Activated T-helper 1 cell treated with anti-CD3 and anti-CD28 coated beads, Interleukin-12 subunit alpha, Interleukin-12 subunit beta, Interleukin-2, Interleukin-4 antibody, amounts not matched to agents 30 ng/mL and 10 ng/mL and 1 ng/mL, durations not matched to agents 14 hours and 24 hours and 36 hours (primary cell): ENCODE results near the gene TMA7B. TPM values are rescaled to one million over a fixed set of nuclear protein-coding genes. Genes with fewer than 3 reads are reported as not detected.

ENCODE experiments used
- DNase-seq: peaks from one replicate; pipeline ENCODE4 v3.0.0; 2021; ENCODE audit warnings: low spot score
- H3K27ac Mint-ChIP-seq: one replicate; pipeline ENCODE4 v1.8.0; 2021; ENCODE audit warnings: mild to moderate bottlenecking, mixed read lengths
- H3K27me3 Mint-ChIP-seq: one replicate; pipeline ENCODE4 v1.8.0; 2022; ENCODE audit warnings: mild to moderate bottlenecking, moderate library complexity, mixed read lengths; ENCODE audit not compliant: insufficient read depth
- H3K36me3 Mint-ChIP-seq: one replicate; pipeline ENCODE4 v1.8.0; 2021; ENCODE audit warnings: low read depth, mixed read lengths
- H3K4me1 Mint-ChIP-seq: one replicate; pipeline ENCODE4 v1.8.0; 2021; ENCODE audit warnings: low read depth, mixed read lengths
- H3K4me3 Mint-ChIP-seq: one replicate; pipeline ENCODE4 v1.8.0; 2021; ENCODE audit warnings: mild to moderate bottlenecking, moderate library complexity, mixed read lengths
- H3K9me3 Mint-ChIP-seq: one replicate; pipeline ENCODE4 v1.8.0; 2021; ENCODE audit warnings: mixed read lengths
- intact Hi-C: fragments of 100-400 bp; cut with micrococcal nuclease; formaldehyde crosslinking; loops from one replicate; pipeline ENCODE4 v1.15.1; 2024
- total RNA-seq: library from RNA; stranded (reverse); gene quantifications from 2 replicates; pipeline ENCODE4 v1.2.3, GENCODE V29; 2022

The TMA7B gene
- total RNA-seq: 1.3 and 1.7 TPM in 2 replicates

DNA sequence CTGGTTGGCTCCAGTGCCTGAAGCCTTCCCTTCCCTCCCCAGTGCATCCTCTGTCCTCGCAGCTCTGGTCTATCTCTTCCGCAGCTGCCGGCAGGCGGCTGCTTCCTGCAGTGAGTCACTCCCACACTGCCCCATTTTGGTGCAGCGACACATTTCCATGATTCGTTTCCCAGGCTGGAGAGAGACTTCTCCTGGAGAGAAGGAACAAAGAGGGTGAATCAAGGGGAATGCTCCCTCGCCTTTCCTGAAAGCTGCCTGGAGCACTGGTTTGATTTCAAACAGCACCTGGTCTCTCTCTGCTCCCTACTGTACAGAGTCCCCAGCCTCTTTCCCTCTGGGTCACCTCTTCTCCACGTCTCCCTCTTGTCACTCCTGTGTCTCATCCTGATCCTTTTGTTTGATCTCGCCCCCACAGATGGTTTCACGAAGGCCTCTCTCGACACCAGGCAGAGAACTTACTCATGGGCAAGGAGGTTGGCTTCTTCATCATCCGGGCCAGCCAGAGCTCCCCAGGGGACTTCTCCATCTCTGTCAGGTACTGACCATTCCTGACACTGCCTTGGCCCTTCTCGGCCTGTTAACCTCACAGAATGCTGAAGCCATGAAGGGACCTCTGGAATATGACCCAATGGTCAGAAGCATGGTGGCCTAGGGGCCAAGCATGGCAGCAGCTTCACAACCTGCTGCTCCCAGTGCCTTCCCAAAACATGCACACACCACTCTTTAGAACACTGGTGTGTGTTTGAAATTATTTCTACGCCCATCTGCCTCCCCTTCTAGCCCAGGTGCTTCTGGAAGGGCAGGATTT is at the start of gene TMA7B:
TSS of gene TMA7B (plus strand) at position 758 of the 808 bp plus-strand sequence. CDS start 3,978 bp downstream, outside the sequence.
- intact Hi-C loops: loop anchor here (1.0 to 5.0 kb wide), 3 partner anchors 9 to 33 kb away; no protein-coding TSS in a partner anchor
- Mint-ChIP-seq H3K27ac (peak within 1 kb of the TSS; percentile 92), H3K36me3 (peaks cover 70% of the 10 kb centered on the region), H3K4me3 (peak within 1 kb of the TSS; percentile 73), H3K27me3 (no peaks in the 10 kb centered on the region), H3K9me3 (no peaks in the 10 kb centered on the region), H3K4me1 (peaks cover 66% of the 10 kb centered on the region)
- DNase-seq: peak; percentile 19

DNA sequence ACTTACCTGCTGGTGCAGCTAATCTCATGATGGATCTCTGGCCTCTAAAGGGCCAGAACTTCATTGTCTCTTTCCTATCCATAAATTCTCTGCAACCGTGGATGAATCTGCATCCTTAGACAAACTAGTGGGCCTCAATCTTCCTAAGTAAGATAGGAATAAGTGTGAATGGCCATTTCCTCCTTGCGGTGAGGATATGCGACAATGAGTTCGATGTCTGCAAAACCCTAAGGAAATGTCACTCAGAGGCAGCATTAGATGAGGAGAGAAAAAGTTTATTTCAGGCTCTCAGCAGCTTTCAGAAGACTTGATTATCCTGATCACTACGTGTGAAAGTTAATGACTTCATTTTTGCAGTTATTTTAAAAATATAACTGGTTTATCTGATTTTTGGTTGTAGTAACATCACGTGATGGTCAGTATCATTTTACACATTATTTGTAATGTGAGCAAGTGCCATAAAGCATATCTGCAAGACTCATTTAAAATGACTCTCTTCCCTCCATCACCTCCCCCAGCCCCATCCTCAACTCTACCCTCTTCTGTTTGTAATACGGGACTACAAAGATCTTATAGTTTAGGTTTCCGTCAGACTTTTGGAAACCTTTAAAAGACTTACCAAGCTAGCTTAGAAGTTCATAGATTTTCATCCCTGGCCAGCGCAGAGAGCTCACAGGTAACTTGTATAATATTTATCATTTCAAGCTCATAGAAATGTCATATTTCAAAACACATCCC is 49.2 kb upstream of the TMA7B start:
- Mint-ChIP-seq H3K9me3 (no peaks in the 10 kb centered on the region), H3K36me3 (peaks cover 32% of the 10 kb centered on the region), H3K4me1 (peaks cover 94% of the 10 kb centered on the region), H3K4me3 (peak overlapping the region; percentile 74), H3K27ac (peak overlapping the region; percentile 90), H3K27me3 (no peaks in the 10 kb centered on the region)
- no peak for DNase-seq
- intact Hi-C loops: loop anchor here (1.0 to 2.0 kb wide), 4 partner anchors 9 to 71 kb away; partner anchors contain the start of gene GRAP2

DNA sequence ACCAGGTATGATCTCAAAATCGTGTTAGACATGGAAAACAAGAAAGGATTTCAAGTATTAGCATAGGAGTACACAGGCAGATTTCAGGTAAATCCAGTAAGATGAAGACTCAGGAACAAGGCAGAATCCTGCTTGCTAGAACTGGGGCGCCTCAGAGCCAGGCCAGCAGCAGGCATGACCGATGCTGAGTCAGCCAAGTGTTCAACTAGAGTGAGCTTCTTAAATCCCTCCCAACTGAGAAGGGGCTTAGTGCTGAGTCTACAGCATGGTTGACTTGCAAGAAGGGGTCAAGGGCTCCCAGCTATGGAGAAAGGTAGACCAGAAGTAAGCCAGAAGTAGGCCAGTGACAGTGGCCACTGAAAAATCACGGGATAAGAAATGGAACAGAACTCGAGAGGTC is 46.9 kb upstream of the TMA7B start:
- Mint-ChIP-seq H3K9me3 (no peaks in the 10 kb centered on the region), H3K27me3 (no peaks in the 10 kb centered on the region), H3K4me1 (peaks cover 94% of the 10 kb centered on the region), H3K4me3 (no peak overlapping the region), H3K27ac (peak overlapping the region; percentile 42), H3K36me3 (peaks cover 34% of the 10 kb centered on the region)
- DNase-seq: no peak
- intact Hi-C loops: no loop called here

DNA sequence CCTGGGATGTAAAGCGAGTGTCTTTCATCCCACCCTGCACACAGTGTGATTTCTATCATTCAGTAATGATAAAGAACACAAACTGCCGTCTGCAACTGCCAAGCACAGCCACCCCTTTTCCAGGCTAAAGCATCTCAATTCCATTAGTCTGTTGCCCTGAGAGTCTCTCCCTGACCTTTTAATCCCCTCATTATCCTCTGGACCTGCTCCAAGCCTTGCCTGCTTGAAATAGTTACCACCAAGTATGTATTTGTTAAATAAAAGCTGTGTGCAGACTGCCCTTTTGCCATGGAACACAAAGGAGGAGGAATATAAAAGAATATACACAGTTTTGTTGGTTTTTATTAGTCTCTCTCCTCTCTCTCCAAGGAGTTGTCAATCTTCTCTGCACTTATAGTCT is 46.3 kb upstream of the TMA7B start:
- intact Hi-C loops: no loop called here
- DNase-seq: no peak
- Mint-ChIP-seq H3K4me1 (peaks cover 92% of the 10 kb centered on the region), H3K27ac (peak overlapping the region; percentile 36), H3K27me3 (no peaks in the 10 kb centered on the region), H3K4me3 (peak overlapping the region; percentile 16), H3K36me3 (peaks cover 31% of the 10 kb centered on the region), H3K9me3 (no peaks in the 10 kb centered on the region)

DNA sequence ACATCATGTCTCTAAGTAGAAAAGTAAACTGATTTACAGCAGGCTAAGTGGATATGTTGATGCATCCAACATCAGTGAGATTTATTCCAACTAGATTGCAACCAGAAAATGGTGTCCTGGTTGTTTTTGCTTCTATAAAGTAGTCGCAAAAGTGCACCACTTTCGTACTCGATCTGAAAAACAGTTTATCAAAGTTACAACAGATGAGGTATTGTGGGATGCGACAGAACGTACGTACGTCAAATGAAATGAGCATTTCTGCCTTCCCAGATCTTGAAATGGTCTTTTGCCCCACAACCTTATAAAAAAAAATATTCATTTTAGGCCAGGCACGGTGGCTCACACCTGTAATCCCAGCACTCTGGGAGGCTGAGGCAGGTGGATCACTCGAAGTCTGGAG is 45.6 kb upstream of the TMA7B start:
- peaks cover 89% of the 10 kb centered on the region for H3K4me1 Mint-ChIP-seq
- H3K27me3 Mint-ChIP-seq: no peaks in the 10 kb centered on the region
- H3K36me3 Mint-ChIP-seq: peaks cover 29% of the 10 kb centered on the region
- no peak for DNase-seq
- H3K4me3 Mint-ChIP-seq: peak overlapping the region; percentile 5
- intact Hi-C loops: no loop called here
- H3K27ac Mint-ChIP-seq: peak overlapping the region; percentile 36
- H3K9me3 Mint-ChIP-seq: no peaks in the 10 kb centered on the region

DNA sequence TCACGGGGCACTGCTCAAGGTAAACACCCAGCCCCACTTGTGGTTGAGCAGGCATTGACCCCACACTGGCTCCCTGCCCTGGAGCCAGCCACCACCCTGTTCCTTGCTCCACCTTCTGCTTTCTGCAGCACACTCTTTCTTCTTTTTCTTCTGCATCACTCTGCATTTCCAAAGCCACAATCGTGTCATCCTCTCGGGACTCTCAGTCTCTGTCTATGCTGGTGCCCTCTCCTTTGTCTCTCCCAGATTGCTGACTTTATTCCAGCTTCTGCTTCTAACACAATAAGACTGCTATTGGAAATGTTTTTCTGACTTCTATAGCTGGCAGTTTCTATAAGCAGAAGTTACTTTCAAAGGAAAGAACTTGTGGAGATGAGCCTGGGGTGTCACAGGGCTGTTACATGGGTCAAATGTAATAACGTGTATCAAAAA is 44.9 kb upstream of the TMA7B start:
- Mint-ChIP-seq H3K27me3 (no peaks in the 10 kb centered on the region), H3K36me3 (peaks cover 25% of the 10 kb centered on the region), H3K9me3 (no peaks in the 10 kb centered on the region), H3K4me1 (peaks cover 89% of the 10 kb centered on the region), H3K4me3 (peak overlapping the region; percentile 74), H3K27ac (peak overlapping the region; percentile 80)
- intact Hi-C loops: no loop called here
- DNase-seq: no peak

DNA sequence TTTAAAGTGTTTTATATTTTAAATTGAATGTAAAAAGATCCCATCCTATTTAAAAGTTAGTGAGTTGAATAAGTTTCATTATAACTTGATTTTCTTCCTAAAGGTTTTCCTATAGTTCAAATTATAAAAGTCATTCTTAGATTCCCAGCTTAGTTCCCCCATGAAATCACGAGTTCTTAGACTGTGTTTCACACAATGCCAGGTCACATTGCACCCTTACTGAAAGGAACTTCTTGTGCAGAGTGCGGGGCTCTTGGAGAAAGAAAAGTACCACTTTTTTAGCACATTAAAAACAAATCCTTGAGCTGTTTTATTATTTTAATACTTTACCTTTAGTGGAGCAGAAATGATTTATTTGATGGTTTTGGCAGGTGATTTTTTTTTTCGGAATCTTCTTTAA is 43.7 kb upstream of the TMA7B start:
- DNase-seq: no peak
- Mint-ChIP-seq H3K4me3 (no peak overlapping the region), H3K36me3 (peaks cover 25% of the 10 kb centered on the region), H3K4me1 (peaks cover 89% of the 10 kb centered on the region), H3K9me3 (no peaks in the 10 kb centered on the region), H3K27ac (no peak overlapping the region), H3K27me3 (no peaks in the 10 kb centered on the region)
- intact Hi-C loops: no loop called here

DNA sequence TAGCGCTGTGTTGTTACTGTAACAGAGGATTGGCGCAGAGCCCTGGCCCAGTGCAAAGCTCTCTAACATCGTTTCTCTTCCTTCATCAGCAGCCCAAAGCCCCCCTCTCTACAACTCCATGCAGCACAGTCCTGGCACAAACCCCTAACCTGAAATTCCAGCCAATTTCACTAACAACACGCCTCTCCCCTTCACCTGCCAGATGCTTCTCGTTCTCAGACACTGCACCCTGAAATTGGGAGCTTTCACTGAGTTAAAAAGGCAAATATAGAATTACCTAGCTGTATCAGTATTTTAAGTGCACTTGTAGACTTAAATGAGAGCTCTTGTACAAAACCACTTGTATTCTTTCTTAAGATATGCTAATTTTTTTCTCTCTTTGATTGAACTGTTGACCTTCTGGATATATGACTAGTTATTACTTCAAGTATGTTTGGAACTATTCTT is 43.0 kb upstream of the TMA7B start:
- peak overlapping the region; percentile 67 for H3K4me3 Mint-ChIP-seq
- H3K27ac Mint-ChIP-seq: peak overlapping the region; percentile 77
- peaks cover 89% of the 10 kb centered on the region for H3K4me1 Mint-ChIP-seq
- DNase-seq: no peak
- H3K27me3 Mint-ChIP-seq: no peaks in the 10 kb centered on the region
- intact Hi-C loops: no loop called here
- peaks cover 24% of the 10 kb centered on the region for H3K36me3 Mint-ChIP-seq
- no peaks in the 10 kb centered on the region for H3K9me3 Mint-ChIP-seq

DNA sequence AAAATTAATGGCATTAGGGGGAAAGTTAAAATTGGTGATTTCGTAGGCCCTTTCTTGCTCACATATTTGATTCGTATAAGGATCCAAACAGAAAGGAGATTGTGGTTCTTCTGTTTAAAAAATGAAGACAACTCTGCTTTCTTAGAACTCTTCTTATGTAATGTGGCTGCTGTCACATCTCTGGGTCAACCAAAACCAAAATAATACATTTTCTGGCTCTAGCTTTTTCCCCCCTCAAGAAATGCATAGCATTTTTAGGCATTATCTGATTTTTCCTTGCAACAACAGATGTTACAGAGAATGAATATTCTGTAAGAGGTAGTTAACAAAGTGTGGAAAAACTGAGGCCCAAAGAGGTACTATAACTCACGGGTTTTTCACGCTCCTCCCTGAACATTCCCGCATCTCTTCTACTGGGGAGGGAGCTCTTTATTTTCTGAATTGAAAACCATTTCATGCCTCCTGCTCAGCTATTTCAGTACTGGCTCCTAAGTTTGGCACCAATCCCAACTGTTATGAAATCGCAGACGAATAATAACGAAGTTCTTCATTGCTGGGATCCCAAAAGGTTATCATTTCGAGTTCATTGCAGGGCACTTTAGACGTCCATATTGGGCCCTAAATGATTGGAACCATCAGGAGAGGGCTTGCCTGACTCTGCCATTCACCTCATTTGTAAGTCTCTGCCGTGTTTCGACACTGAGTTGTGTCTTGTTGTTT is 42.3 kb upstream of the TMA7B start:
- H3K4me3 Mint-ChIP-seq: peak overlapping the region; percentile 67
- intact Hi-C loops: no loop called here
- H3K36me3 Mint-ChIP-seq: peaks cover 23% of the 10 kb centered on the region
- no peaks in the 10 kb centered on the region for H3K27me3 Mint-ChIP-seq
- DNase-seq: no peak
- H3K4me1 Mint-ChIP-seq: peaks cover 88% of the 10 kb centered on the region
- H3K9me3 Mint-ChIP-seq: no peaks in the 10 kb centered on the region
- H3K27ac Mint-ChIP-seq: peak overlapping the region; percentile 77

DNA sequence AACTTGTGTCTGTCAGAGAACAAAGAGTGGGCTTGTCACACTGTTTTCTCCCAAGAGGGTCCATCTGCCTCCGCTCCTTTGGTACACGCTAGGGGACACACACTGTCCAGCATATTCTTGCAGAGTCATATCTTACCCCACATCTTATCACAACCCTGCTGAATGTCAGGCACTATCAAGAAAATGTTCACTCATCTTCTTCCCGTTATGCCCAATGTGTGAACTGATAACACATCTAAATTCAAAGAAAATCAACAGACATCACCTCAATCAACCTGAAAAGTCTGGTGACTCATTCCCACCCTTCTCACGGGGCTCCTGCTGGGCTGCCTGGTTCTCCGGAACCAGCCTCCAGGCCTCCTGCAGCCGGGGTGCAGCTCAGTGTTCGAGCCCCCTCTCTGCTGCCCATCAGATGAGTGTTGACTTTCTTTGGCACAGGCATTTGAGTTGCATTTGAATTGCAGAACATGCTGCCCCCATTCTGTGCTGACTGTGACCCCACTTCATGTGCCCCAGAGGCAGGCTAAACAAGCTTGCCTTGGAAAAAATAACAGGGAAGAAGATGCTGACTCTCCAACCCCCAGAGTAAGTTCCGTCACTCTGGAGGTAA is 40.0 kb upstream of the TMA7B start:
- Mint-ChIP-seq H3K4me3 (peak overlapping the region; percentile 74), H3K4me1 (peaks cover 88% of the 10 kb centered on the region), H3K27ac (peak overlapping the region; percentile 95), H3K9me3 (no peaks in the 10 kb centered on the region), H3K27me3 (no peaks in the 10 kb centered on the region), H3K36me3 (peaks cover 20% of the 10 kb centered on the region)
- intact Hi-C loops: loop anchor here (1.0 to 5.0 kb wide), 3 partner anchors 10 to 257 kb away; partner anchors contain the start of gene TNRC6B
- DNase-seq: peak; percentile 51

DNA sequence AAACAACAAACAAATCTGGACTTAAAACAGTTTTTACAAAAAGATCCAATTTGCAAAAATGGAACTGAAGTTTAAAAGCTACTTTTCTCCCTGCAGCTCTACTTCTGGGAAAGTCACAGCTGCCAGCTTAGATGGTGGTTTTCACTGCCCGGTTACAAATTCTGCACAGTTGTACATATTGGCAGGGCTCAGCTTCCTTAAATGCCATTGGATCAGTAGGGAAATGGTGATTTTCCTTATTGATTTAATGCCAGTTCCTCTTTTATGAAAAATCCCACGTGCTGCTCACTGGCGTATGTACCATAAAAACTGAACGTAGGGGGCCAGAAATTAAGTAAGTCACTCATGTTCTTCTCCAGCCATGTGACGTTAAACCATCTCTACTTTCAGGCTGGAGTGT is 36.5 kb upstream of the TMA7B start:
- no peak for DNase-seq
- Mint-ChIP-seq H3K36me3 (peaks cover 29% of the 10 kb centered on the region), H3K27ac (no peak overlapping the region), H3K4me1 (peaks cover 71% of the 10 kb centered on the region), H3K9me3 (no peaks in the 10 kb centered on the region), H3K4me3 (no peak overlapping the region), H3K27me3 (no peaks in the 10 kb centered on the region)
- intact Hi-C loops: loop anchor here (5.0 kb wide), 1 partner anchor 254 kb away; the partner anchor contains the start of gene TNRC6B

DNA sequence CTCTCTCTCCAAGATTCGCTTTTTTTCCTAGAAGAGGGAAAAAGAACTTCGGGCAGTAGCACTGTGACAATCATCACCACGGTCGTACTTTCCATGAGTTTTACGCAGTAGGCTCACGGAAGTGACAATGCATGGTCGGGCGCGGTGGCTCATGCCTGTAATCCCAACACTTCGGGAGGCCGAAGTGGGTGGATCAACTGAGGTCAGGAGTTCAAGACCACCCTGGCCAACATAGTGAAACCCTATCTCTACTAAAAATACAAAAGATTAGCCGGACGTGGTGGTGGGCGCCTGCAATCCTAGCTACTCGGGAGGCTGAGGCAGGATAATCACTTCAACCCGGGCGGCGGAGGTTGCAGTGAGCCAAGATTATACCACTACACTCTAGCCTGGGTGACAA is 35.9 kb upstream of the TMA7B start:
- no peak for DNase-seq
- H3K4me1 Mint-ChIP-seq: peaks cover 70% of the 10 kb centered on the region
- intact Hi-C loops: loop anchor here (5.0 kb wide), 1 partner anchor 253 kb away; the partner anchor contains the start of gene TNRC6B
- peaks cover 29% of the 10 kb centered on the region for H3K36me3 Mint-ChIP-seq
- H3K9me3 Mint-ChIP-seq: no peaks in the 10 kb centered on the region
- H3K27me3 Mint-ChIP-seq: no peaks in the 10 kb centered on the region
- peak overlapping the region; percentile 14 for H3K27ac Mint-ChIP-seq
- peak overlapping the region; percentile 6 for H3K4me3 Mint-ChIP-seq
